Fibroblast of lung (primary cell): Measurements from ENCODE around the gene CRTC1. TPM values are rescaled to one million over a fixed set of nuclear protein-coding genes. Genes with fewer than 3 reads are reported as not detected.

ENCODE experiments used
- DNase-seq, 2 donors: peaks; one replicate each; pipeline versions ENCODE4 v3.0.0 to v3.0.0-alpha.2; 2010; ENCODE audit warnings: low read depth in 2 of 2
- H2AFZ ChIP-seq: 2 replicates; pipeline ENCODE4 v1.5.1; 2012; ENCODE audit warnings: low read length, control low read depth, inconsistent platforms
- H3K27ac ChIP-seq: 2 replicates; pipeline ENCODE4 v1.5.1; 2011; ENCODE audit warnings: low read length, control low read depth; ENCODE audit not compliant: insufficient read depth
- H3K27me3 ChIP-seq: 2 replicates; pipeline ENCODE4 v1.5.1; 2011; ENCODE audit warnings: mild to moderate bottlenecking, low read length; ENCODE audit not compliant: control insufficient read depth, insufficient read depth
- H3K36me3 ChIP-seq: 2 replicates; pipeline ENCODE4 v1.5.1; 2011; ENCODE audit warnings: low read length; ENCODE audit not compliant: control insufficient read depth, insufficient read depth
- H3K4me1 ChIP-seq: 2 replicates; pipeline ENCODE4 v1.5.1; 2011; ENCODE audit warnings: low read length; ENCODE audit not compliant: control insufficient read depth, insufficient read depth; ENCODE audit errors: extremely low read depth
- H3K4me2 ChIP-seq: 2 replicates; pipeline ENCODE4 v1.5.1; 2011; ENCODE audit warnings: low read length, control low read depth; ENCODE audit not compliant: insufficient read depth; ENCODE audit errors: extremely low read depth
- H3K4me3 ChIP-seq, 4 experiments: fragments of 200-600 bp in 1 of 4; sonication (generic) in 1 of 4; replicated peaks in 1 of 4; 2 replicates each; pipeline ENCODE4 v1.5.1; 2011 to 2016; ENCODE audit warnings: low read length in 4 of 4, low read depth in 3 of 4, mild to moderate bottlenecking in 3 of 4, control low read depth in 2 of 4, inconsistent platforms in 1 of 4, mixed read lengths in 1 of 4; ENCODE audit not compliant: insufficient read depth in 1 of 4; ENCODE audit errors: control extremely low read depth in 1 of 4
- H3K79me2 ChIP-seq: 2 replicates; pipeline ENCODE4 v1.5.1; 2012; ENCODE audit warnings: mild to moderate bottlenecking, low read length, inconsistent platforms; ENCODE audit not compliant: control insufficient read depth, insufficient read depth
- H3K9ac ChIP-seq: 2 replicates; pipeline ENCODE4 v1.5.1; 2011; ENCODE audit warnings: mild to moderate bottlenecking, low read length, control low read depth; ENCODE audit not compliant: insufficient read depth
- H3K9me3 ChIP-seq: 2 replicates; pipeline ENCODE4 v1.5.1; 2012; ENCODE audit warnings: low read depth, low read length; ENCODE audit not compliant: control insufficient read depth, insufficient read depth
- H4K20me1 ChIP-seq: 2 replicates; pipeline ENCODE4 v1.5.1; 2011; ENCODE audit warnings: low read length; ENCODE audit not compliant: control insufficient read depth, insufficient read depth; ENCODE audit errors: extremely low read depth
- CTCF ChIP-seq, 2 donors: IDR thresholded peaks in 1 of 2; conservative IDR thresholded peaks in 1 of 2; 1 replicate in 1 of 2; 2 replicates in 1 of 2; pipeline ENCODE4 v1.5.1; 2011 to 2012; ENCODE audit warnings: low read length in 2 of 2, control low read depth in 1 of 2, inconsistent platforms in 1 of 2, low read depth in 1 of 2, mild to moderate bottlenecking in 1 of 2
- EZH2 ChIP-seq: IDR thresholded peaks from 2 replicates; pipeline ENCODE4 v1.5.1; 2012; ENCODE audit warnings: low read length, control low read depth, mild to moderate bottlenecking; ENCODE audit errors: missing control alignments
- polyA plus RNA-seq, 2 donors: library from polyadenylated mRNA; depleted of rRNA in 1 of 2; stranded (reverse) in 1 of 2; unstranded in 1 of 2; fragments of >200 nt; gene quantifications; 2 replicates each; pipeline ENCODE4 v1.2.1, GENCODE V29; 2011 to 2012; ENCODE audit warnings: missing spikeins in 1 of 2
- total RNA-seq: library from RNA; depleted of rRNA; stranded (reverse); fragments of >200 nt; gene quantifications from 2 replicates; pipeline ENCODE4 v1.2.1, GENCODE V29; 2014

Gene CRTC1
- total and polyA plus RNA-seq, 2 donors (not counting 1 experiment from before 2014, with no cell fraction given) = 1.2 to 2.0 TPM

- Histone ChIP-seq H3K27me3 (peaks cover 54% of the 10 kb centered on the region), H3K4me2 (no peak overlapping the region), H2AFZ (no peak overlapping the region), H3K9ac (no peak overlapping the region), H3K27ac (no peak overlapping the region), H3K79me2 (no peaks in the 10 kb centered on the region), H3K4me3 (no peak overlapping the region), H4K20me1 (no peaks in the 10 kb centered on the region), H3K4me1 (no peaks in the 10 kb centered on the region), H3K36me3 (no peaks in the 10 kb centered on the region), H3K9me3 (no peaks in the 10 kb centered on the region)
- DNase-seq = no peak
- no peak for TF ChIP-seq CTCF (conservative IDR thresholded peaks at IDR 0.05 in 1 of 2, IDR thresholded peaks at IDR 0.05 in 1 of 2; ENCODE audit: low read depth in 1 of 2, low read length in 2 of 2)
- TF ChIP-seq EZH2 = peak; percentile 99
Observed at GRCh38 chr19:18788529-18789421, 105.3 kb downstream of the CRTC1 start.

GRCh38 chr19:18789422-18789869 lies 106.0 kb downstream of the CRTC1 start:
- Histone ChIP-seq H3K4me2 (no peak overlapping the region), H3K9ac (no peak overlapping the region)

More at GRCh38 chr19:18789422-18789869, 106.0 kb downstream of the CRTC1 start:
- TF ChIP-seq CTCF (conservative IDR thresholded peaks at IDR 0.05 in 1 of 2, IDR thresholded peaks at IDR 0.05 in 1 of 2; ENCODE audit: low read depth in 1 of 2, low read length in 2 of 2) (no peak), EZH2 (no peak)
- no peaks in the 10 kb centered on the region for H3K79me2 ChIP-seq
- no peak for DNase-seq
- no peaks in the 10 kb centered on the region for H3K36me3 ChIP-seq
- no peak overlapping the region for H3K4me3 ChIP-seq
- peaks cover 54% of the 10 kb centered on the region for H3K27me3 ChIP-seq
- no peaks in the 10 kb centered on the region for H3K9me3 ChIP-seq
- no peak overlapping the region for H2AFZ ChIP-seq
- no peak overlapping the region for H3K27ac ChIP-seq
- no peaks in the 10 kb centered on the region for H4K20me1 ChIP-seq
- H3K4me1 ChIP-seq = no peaks in the 10 kb centered on the region
